OCI-LY1 (cell line): Measurements from ENCODE around the gene NXPH4.

Experiments
- H2AFZ ChIP-seq: fragments of 200-600 bp; sonication (generic), shearing (Covaris generic); 2 replicates; pipeline ENCODE4 v1.6.0; 2014; ENCODE audit warnings: antibody characterized with exemption, mild to moderate bottlenecking, low read length
- H3F3A ChIP-seq: fragments of 200-600 bp; sonication (generic), shearing (Covaris generic); 2 replicates; pipeline ENCODE4 v1.6.0; 2014; ENCODE audit warnings: mild to moderate bottlenecking, antibody characterized with exemption, low read length, moderate library complexity; ENCODE audit not compliant: insufficient read depth
- H3K27ac ChIP-seq: fragments of 200-600 bp; sonication (generic); 2 replicates; pipeline ENCODE4 v1.5.1; 2014; ENCODE audit warnings: low read length, mixed run types, mild to moderate bottlenecking, low read depth; ENCODE audit not compliant: poor library complexity, severe bottlenecking
- H3K27me3 ChIP-seq: fragments of 200-600 bp; sonication (generic); 2 replicates; pipeline ENCODE4 v1.6.0; 2014; ENCODE audit warnings: antibody characterized with exemption, mild to moderate bottlenecking, low read length, moderate library complexity; ENCODE audit not compliant: insufficient read depth
- H3K36me3 ChIP-seq: fragments of 200-600 bp; sonication (generic); 2 replicates; pipeline ENCODE4 v1.6.1; 2014; ENCODE audit warnings: mild to moderate bottlenecking, antibody characterized with exemption, low read length, moderate library complexity, mixed read lengths; ENCODE audit not compliant: insufficient read depth
- H3K4me1 ChIP-seq: fragments of 200-600 bp; sonication (generic); 2 replicates; pipeline ENCODE4 v1.5.1; 2014; ENCODE audit warnings: mild to moderate bottlenecking, low read length, moderate library complexity; ENCODE audit not compliant: insufficient read depth, severe bottlenecking
- H3K4me2 ChIP-seq: fragments of 200-600 bp; sonication (generic), shearing (Covaris generic); 2 replicates; pipeline ENCODE4 v1.6.1; 2014; ENCODE audit warnings: low read length
- H3K4me3 ChIP-seq: fragments of 200-600 bp; sonication (generic); 2 replicates; pipeline ENCODE4 v1.5.1; 2014; ENCODE audit warnings: low read length, low read depth, mild to moderate bottlenecking, mixed read lengths; ENCODE audit not compliant: poor library complexity, severe bottlenecking
- H3K79me2 ChIP-seq: fragments of 200-600 bp; shearing (Covaris generic); 2 replicates; pipeline ENCODE4 v1.6.1; 2016; ENCODE audit warnings: mixed run types, low read length, mixed read lengths; ENCODE audit not compliant: insufficient read depth
- H3K9ac ChIP-seq: fragments of 200-600 bp; sonication (generic), shearing (Covaris generic); 2 replicates; pipeline ENCODE4 v1.6.1; 2014; ENCODE audit warnings: mild to moderate bottlenecking, low read length, mixed read lengths
- H3K9me2 ChIP-seq: fragments of 200-600 bp; sonication (generic), shearing (Covaris generic); 2 replicates; pipeline ENCODE4 v1.6.1; 2014; ENCODE audit warnings: low read depth, mild to moderate bottlenecking, low read length, mixed read lengths
- H3K9me3 ChIP-seq: fragments of 200-600 bp; shearing (Covaris generic); 2 replicates; pipeline ENCODE4 v1.6.1; 2014; ENCODE audit warnings: low read length, mixed read lengths
- H4K20me1 ChIP-seq: fragments of 200-600 bp; sonication (generic), shearing (Covaris generic); 2 replicates; pipeline ENCODE4 v1.6.0; 2016; ENCODE audit warnings: mild to moderate bottlenecking, low read length; ENCODE audit not compliant: insufficient read depth
- EZH2 ChIP-seq: fragments of 200-600 bp; sonication (generic), shearing (Covaris generic); IDR thresholded peaks from 2 replicates; pipeline ENCODE4 v1.8.0; 2017; ENCODE audit warnings: borderline replicate concordance, mixed run types, mild to moderate bottlenecking, antibody characterized with exemption, low read length, moderate library complexity, mixed read lengths
- TF ChIP-seq, protein P1 (sequence below): fragments of 200-600 bp; sonication (generic), shearing (Covaris generic); IDR thresholded peaks from 2 replicates; pipeline ENCODE4 v1.5.1; 2017; ENCODE audit warnings: mild to moderate bottlenecking, antibody characterized with exemption, low read length, moderate library complexity, mixed read lengths

Gene NXPH4

DNA sequence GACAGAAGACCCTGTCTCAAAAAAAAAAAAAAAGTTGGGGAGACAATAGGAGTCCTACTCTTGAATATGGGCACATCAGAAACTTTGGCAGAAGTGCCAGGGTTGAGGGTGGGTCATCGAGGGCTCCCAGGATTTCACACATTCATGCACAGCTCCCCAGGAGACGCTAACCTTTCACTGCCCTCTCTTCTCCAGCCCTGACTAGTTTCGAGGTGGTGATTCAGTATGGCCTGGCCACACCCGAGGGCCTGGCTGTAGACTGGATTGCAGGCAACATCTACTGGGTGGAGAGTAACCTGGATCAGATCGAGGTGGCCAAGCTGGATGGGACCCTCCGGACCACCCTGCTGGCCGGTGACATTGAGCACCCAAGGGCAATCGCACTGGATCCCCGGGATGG is 39.7 kb upstream of the NXPH4 start:
- H3K9ac ChIP-seq = no peak overlapping the region
- no peaks in the 10 kb centered on the region for H4K20me1 ChIP-seq
- H3K27me3 ChIP-seq = peaks cover 6% of the 10 kb centered on the region; the same call in 1 of the 2 replicates
- no peak for TF ChIP-seq EZH2
- TF ChIP-seq, protein P1, sequence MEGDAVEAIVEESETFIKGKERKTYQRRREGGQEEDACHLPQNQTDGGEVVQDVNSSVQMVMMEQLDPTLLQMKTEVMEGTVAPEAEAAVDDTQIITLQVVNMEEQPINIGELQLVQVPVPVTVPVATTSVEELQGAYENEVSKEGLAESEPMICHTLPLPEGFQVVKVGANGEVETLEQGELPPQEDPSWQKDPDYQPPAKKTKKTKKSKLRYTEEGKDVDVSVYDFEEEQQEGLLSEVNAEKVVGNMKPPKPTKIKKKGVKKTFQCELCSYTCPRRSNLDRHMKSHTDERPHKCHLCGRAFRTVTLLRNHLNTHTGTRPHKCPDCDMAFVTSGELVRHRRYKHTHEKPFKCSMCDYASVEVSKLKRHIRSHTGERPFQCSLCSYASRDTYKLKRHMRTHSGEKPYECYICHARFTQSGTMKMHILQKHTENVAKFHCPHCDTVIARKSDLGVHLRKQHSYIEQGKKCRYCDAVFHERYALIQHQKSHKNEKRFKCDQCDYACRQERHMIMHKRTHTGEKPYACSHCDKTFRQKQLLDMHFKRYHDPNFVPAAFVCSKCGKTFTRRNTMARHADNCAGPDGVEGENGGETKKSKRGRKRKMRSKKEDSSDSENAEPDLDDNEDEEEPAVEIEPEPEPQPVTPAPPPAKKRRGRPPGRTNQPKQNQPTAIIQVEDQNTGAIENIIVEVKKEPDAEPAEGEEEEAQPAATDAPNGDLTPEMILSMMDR = no peak
- no peaks in the 10 kb centered on the region for H3K36me3 ChIP-seq
- no peak overlapping the region for H3K27ac ChIP-seq
- no peak overlapping the region for H3K4me2 ChIP-seq
- H3F3A ChIP-seq = no peaks in the 10 kb centered on the region
- no peaks in the 10 kb centered on the region for H3K9me3 ChIP-seq
- H3K79me2 ChIP-seq = no peaks in the 10 kb centered on the region
- no peak overlapping the region for H2AFZ ChIP-seq
- no peaks in the 10 kb centered on the region for H3K9me2 ChIP-seq
- no peak overlapping the region for H3K4me3 ChIP-seq
- H3K4me1 ChIP-seq = peaks cover 13% of the 10 kb centered on the region

DNA sequence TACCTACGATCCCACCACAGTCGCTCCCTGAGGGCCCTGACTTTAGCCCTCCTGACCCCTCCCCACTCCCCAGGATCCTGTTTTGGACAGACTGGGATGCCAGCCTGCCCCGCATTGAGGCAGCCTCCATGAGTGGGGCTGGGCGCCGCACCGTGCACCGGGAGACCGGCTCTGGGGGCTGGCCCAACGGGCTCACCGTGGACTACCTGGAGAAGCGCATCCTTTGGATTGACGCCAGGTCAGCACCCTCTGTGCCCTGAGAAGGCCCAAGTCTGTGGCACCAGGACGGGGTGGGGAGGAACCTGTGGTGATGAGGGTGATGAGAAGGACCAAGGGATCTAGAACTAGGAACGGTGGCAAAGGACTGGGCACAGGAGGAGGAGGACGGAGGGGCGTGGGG is 39.2 kb upstream of the NXPH4 start:
- Histone ChIP-seq H3F3A (no peaks in the 10 kb centered on the region), H3K27me3 (peaks cover 6% of the 10 kb centered on the region; the same call in 1 of the 2 replicates), H3K9me3 (no peaks in the 10 kb centered on the region), H2AFZ (no peak overlapping the region), H3K4me1 (peaks cover 13% of the 10 kb centered on the region), H3K9ac (no peak overlapping the region), H3K27ac (no peak overlapping the region), H3K36me3 (no peaks in the 10 kb centered on the region), H3K4me2 (0 out of 2 replicates have a peak overlapping the region, but pooled peaks have one; percentile 22), H3K9me2 (no peaks in the 10 kb centered on the region), H3K79me2 (no peaks in the 10 kb centered on the region), H4K20me1 (no peaks in the 10 kb centered on the region), H3K4me3 (no peak overlapping the region)
- no peak for TF ChIP-seq EZH2

- no peaks in the 10 kb centered on the region for H4K20me1 ChIP-seq
- H3K4me3 ChIP-seq = no peak overlapping the region
- TF ChIP-seq, protein P1 = peak; percentile 11; the same call in 1 of the 2 replicates
- TF ChIP-seq EZH2 = no peak
- H3K79me2 ChIP-seq = no peaks in the 10 kb centered on the region
- H3K9me2 ChIP-seq = no peaks in the 10 kb centered on the region
- H3K27me3 ChIP-seq = peaks cover 6% of the 10 kb centered on the region; the same call in 1 of the 2 replicates
- no peak overlapping the region for H2AFZ ChIP-seq
- no peaks in the 10 kb centered on the region for H3F3A ChIP-seq
- peaks cover 13% of the 10 kb centered on the region for H3K4me1 ChIP-seq
- no peak overlapping the region for H3K27ac ChIP-seq
- no peaks in the 10 kb centered on the region for H3K9me3 ChIP-seq
- H3K36me3 ChIP-seq = no peaks in the 10 kb centered on the region
- H3K9ac ChIP-seq = no peak overlapping the region
- peak overlapping the region; percentile 22; the same call in 1 of the 2 replicates for H3K4me2 ChIP-seq
Observed at GRCh38 chr12:57178213-57178612, 38.4 kb upstream of the NXPH4 start.
